ENCODE data around the gene SCAP. TPM values are rescaled to one million over a fixed set of nuclear protein-coding genes. Genes with fewer than 3 reads are reported as not detected.

The SCAP gene
- total and polyA plus RNA-seq, 2 experiments from 2014 or later, result 35.5 to 141 TPM

DNA sequence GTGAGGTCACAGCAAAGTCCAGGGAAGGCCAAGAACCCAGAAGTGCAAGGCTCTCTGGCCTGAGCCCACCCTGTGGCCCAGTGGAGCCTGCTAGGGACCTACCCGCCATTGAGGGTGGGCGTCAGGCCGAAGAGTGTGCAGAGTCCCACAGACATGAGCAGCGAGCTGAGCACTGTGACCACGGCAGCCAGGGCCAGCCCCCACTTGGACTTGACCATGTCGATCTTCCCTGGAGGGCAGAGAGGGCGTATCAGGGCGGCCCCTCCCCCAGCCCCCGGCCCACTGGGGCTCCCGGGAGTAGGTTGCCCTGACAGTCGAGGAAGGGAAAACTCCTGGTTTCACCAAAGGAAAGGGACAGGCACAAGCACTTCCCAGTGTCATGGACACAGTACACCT, 50.4 kb downstream of the SCAP start (continued):
- TF ChIP-seq JUNB (IDR thresholded peaks at IDR 0.05; ENCODE audit: unreplicated experiment), result no peak
- TF ChIP-seq, protein P1, sequence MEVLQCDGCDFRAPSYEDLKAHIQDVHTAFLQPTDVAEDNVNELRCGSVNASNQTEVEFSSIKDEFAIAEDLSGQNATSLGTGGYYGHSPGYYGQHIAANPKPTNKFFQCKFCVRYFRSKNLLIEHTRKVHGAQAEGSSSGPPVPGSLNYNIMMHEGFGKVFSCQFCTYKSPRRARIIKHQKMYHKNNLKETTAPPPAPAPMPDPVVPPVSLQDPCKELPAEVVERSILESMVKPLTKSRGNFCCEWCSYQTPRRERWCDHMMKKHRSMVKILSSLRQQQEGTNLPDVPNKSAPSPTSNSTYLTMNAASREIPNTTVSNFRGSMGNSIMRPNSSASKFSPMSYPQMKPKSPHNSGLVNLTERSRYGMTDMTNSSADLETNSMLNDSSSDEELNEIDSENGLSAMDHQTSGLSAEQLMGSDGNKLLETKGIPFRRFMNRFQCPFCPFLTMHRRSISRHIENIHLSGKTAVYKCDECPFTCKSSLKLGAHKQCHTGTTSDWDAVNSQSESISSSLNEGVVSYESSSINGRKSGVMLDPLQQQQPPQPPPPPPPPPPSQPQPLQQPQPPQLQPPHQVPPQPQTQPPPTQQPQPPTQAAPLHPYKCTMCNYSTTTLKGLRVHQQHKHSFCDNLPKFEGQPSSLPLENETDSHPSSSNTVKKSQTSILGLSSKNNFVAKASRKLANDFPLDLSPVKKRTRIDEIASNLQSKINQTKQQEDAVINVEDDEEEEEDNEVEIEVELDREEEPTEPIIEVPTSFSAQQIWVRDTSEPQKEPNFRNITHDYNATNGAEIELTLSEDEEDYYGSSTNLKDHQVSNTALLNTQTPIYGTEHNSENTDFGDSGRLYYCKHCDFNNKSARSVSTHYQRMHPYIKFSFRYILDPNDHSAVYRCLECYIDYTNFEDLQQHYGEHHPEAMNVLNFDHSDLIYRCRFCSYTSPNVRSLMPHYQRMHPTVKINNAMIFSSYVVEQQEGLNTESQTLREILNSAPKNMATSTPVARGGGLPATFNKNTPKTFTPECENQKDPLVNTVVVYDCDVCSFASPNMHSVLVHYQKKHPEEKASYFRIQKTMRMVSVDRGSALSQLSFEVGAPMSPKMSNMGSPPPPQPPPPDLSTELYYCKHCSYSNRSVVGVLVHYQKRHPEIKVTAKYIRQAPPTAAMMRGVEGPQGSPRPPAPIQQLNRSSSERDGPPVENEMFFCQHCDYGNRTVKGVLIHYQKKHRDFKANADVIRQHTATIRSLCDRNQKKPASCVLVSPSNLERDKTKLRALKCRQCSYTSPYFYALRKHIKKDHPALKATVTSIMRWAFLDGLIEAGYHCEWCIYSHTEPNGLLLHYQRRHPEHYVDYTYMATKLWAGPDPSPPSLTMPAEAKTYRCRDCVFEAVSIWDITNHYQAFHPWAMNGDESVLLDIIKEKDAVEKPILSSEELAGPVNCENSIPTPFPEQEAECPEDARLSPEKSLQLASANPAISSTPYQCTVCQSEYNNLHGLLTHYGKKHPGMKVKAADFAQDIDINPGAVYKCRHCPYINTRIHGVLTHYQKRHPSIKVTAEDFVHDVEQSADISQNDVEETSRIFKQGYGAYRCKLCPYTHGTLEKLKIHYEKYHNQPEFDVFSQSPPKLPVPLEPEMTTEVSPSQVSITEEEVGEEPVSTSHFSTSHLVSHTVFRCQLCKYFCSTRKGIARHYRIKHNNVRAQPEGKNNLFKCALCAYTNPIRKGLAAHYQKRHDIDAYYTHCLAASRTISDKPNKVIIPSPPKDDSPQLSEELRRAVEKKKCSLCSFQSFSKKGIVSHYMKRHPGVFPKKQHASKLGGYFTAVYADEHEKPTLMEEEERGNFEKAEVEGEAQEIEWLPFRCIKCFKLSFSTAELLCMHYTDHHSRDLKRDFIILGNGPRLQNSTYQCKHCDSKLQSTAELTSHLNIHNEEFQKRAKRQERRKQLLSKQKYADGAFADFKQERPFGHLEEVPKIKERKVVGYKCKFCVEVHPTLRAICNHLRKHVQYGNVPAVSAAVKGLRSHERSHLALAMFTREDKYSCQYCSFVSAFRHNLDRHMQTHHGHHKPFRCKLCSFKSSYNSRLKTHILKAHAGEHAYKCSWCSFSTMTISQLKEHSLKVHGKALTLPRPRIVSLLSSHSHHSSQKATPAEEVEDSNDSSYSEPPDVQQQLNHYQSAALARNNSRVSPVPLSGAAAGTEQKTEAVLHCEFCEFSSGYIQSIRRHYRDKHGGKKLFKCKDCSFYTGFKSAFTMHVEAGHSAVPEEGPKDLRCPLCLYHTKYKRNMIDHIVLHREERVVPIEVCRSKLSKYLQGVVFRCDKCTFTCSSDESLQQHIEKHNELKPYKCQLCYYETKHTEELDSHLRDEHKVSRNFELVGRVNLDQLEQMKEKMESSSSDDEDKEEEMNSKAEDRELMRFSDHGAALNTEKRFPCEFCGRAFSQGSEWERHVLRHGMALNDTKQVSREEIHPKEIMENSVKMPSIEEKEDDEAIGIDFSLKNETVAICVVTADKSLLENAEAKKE (CRISPR knock-in tag; IDR thresholded peaks at IDR 0.05), result no peak
- TF ChIP-seq EZH2 (IDR thresholded peaks at IDR 0.05; ENCODE audit: low read depth, unreplicated experiment), result no peak
- TF ChIP-seq, protein P2, sequence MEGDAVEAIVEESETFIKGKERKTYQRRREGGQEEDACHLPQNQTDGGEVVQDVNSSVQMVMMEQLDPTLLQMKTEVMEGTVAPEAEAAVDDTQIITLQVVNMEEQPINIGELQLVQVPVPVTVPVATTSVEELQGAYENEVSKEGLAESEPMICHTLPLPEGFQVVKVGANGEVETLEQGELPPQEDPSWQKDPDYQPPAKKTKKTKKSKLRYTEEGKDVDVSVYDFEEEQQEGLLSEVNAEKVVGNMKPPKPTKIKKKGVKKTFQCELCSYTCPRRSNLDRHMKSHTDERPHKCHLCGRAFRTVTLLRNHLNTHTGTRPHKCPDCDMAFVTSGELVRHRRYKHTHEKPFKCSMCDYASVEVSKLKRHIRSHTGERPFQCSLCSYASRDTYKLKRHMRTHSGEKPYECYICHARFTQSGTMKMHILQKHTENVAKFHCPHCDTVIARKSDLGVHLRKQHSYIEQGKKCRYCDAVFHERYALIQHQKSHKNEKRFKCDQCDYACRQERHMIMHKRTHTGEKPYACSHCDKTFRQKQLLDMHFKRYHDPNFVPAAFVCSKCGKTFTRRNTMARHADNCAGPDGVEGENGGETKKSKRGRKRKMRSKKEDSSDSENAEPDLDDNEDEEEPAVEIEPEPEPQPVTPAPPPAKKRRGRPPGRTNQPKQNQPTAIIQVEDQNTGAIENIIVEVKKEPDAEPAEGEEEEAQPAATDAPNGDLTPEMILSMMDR (conservative IDR thresholded peaks at IDR 0.05; ENCODE audit: low read depth in 2 of 2), result no peak

DNA sequence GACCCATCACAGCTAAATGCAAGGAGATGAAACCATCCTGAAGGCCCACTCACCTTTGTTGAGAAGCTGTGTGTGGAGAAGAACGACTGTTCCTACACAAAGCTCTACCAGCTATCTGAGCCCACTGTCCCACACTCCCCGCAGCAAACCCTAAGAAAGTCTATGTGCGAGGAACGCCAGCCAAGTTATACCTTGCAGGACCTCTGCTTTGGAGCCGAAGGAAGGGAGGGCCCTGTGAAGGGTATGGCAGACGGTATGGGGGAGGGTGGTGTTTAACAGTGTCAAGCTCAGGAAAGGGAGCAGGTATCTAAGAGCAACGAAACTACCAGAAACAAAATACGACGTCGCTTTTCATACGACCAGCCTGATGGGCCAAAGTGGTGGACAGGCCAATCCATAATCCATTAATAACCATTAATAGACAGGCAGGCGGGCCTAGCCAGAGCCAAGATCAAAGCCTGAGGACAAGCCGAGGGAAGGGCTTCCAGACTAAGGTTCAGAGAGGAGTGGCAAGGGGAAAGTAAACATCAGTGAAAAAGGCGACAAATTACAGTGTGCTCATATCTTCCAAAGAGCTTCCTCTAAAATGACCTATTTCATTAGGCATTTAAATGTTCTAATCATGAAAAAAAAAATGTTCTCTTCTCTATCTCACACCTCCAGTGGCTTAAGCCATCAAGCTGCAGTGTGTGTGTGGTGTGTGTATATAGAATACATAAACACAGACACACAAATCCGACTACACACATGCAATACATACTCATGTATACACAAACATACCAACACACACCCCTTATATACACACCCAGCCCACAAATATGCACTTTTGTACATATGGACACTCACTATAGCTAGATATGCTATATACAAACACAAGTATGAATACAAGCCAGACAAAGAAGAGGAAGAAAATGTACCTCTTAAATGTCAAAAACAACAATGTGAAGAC, 51.0 kb downstream of the SCAP start:
- no peak overlapping the region for H2AFZ ChIP-seq
- Mint-ChIP-seq H3K9me3 (no peaks in the 10 kb centered on the region), H3K36me3 (ENCODE audit: low read depth) (peaks cover 48% of the 10 kb centered on the region), H3K4me1 (peaks cover 8% of the 10 kb centered on the region), H3K27me3 (ENCODE audit: insufficient read depth, low read depth, poor library complexity) (peaks cover 11% of the 10 kb centered on the region), H3K4me3 (no peak overlapping the region), H3K27ac (no peak overlapping the region)
- DNase-seq (ENCODE audit: low spot score) (no peak), ATAC-seq (no peak)
- H4K20me1 ChIP-seq (replicated peaks; ENCODE audit: insufficient read depth), result peaks cover 6% of the 10 kb centered on the region
- H3K4me2 ChIP-seq, result no peak overlapping the region
- no peak overlapping the region for H3K4me3 ChIP-seq
- no peaks in the 10 kb centered on the region for H3K9me2 ChIP-seq (ENCODE audit: insufficient read depth)
- no peaks in the 10 kb centered on the region for H3K4me1 ChIP-seq (ENCODE audit: insufficient read depth)
- no peak overlapping the region for H3K27ac ChIP-seq (ENCODE audit: low read depth)
- peaks cover 8% of the 10 kb centered on the region for H3F3A ChIP-seq (replicated peaks; ENCODE audit: low read depth)
- H3K36me3 ChIP-seq (ENCODE audit: insufficient read depth), result no peaks in the 10 kb centered on the region; the same call in 1 of the 2 replicates
- H3K79me2 ChIP-seq (replicated peaks; ENCODE audit: insufficient read depth), result no peaks in the 10 kb centered on the region
- no peaks in the 10 kb centered on the region for H3K27me3 ChIP-seq (ENCODE audit: insufficient read depth)
- TF ChIP-seq CREB1 (CRISPR knock-in tag; IDR thresholded peaks at IDR 0.05; ENCODE audit: low read depth), result no peak
- TF ChIP-seq, protein P1 (CRISPR knock-in tag; IDR thresholded peaks at IDR 0.05), result no peak
- TF ChIP-seq NANOG (IDR thresholded peaks at IDR 0.05; ENCODE audit: borderline replicate concordance), result no peak
